Cardiac fibroblast (primary cell): Measurements from ENCODE around the gene TUFT1.
A peak's percentile ranks its signal among the peaks of the same experiment; 100 is the strongest.

Source experiments
- DNase-seq, 2 donors: peaks; one replicate each; pipeline versions ENCODE4 v3.0.0 to v3.0.0-alpha.2; 2010; ENCODE audit warnings: low read depth in 2 of 2
- H3K4me3 ChIP-seq, 2 donors: replicated peaks in 1 of 2; 1 replicate in 1 of 2; 2 replicates in 1 of 2; pipeline ENCODE4 v1.5.1; 2011; ENCODE audit warnings: low read depth in 2 of 2, low read length in 2 of 2, mild to moderate bottlenecking in 2 of 2, moderate library complexity in 1 of 2
- CTCF ChIP-seq: IDR thresholded peaks from one replicate; pipeline ENCODE4 v1.5.1; 2011; ENCODE audit warnings: low read depth, mild to moderate bottlenecking, low read length, inconsistent platforms

The TUFT1 gene

GRCh38 chr1:151553659-151554058, 13.6 kb downstream of the TUFT1 start:
- DNase-seq, result peak in 1 of 2 donors; percentile 61
- TF ChIP-seq CTCF, result no peak

GRCh38 chr1:151556052-151556451, 15.9 kb downstream of the TUFT1 start:
- no peak for TF ChIP-seq CTCF
- no peak for DNase-seq
- no peak overlapping the region for H3K4me3 ChIP-seq

More at GRCh38 chr1:151553659-151554058, 13.6 kb downstream of the TUFT1 start:
- H3K4me3 ChIP-seq, result no peak overlapping the region

GRCh38 chr1:151562661-151563060, 22.6 kb downstream of the TUFT1 start:
- no peak overlapping the region for H3K4me3 ChIP-seq
- no peak for TF ChIP-seq CTCF
- DNase-seq, result no peak

- no peak for TF ChIP-seq CTCF
- DNase-seq, result no peak
- no peak overlapping the region for H3K4me3 ChIP-seq
Measured at GRCh38 chr1:151563376-151563775, 23.3 kb downstream of the TUFT1 start.

GRCh38 chr1:151565502-151566189, 25.5 kb downstream of the TUFT1 start:
- no peak overlapping the region for H3K4me3 ChIP-seq

GRCh38 chr1:151568626-151569088, 28.5 kb downstream of the TUFT1 start:
- TF ChIP-seq CTCF, result no peak
- no peak for DNase-seq
- H3K4me3 ChIP-seq, result no peak overlapping the region

More at GRCh38 chr1:151565502-151566189, 25.5 kb downstream of the TUFT1 start:
- TF ChIP-seq CTCF, result no peak
- DNase-seq, result no peak

GRCh38 chr1:151570819-151571218, 30.7 kb downstream of the TUFT1 start:
- no peak for DNase-seq
- H3K4me3 ChIP-seq, result no peak overlapping the region
- TF ChIP-seq CTCF, result no peak
